AG04450 (cell line): ENCODE data around the gene SSTR4. TPM values are rescaled to one million over a fixed set of nuclear protein-coding genes. Genes with fewer than 3 reads are reported as not detected.

ENCODE experiments used
- CTCF ChIA-PET: fragments of 300-600, 350-600 bp; formaldehyde crosslinking; extraction: SDS; loops from one replicate; lab custom pipeline; 2022; ENCODE audit warnings: antibody characterized with exemption, inconsistent platforms; lab: Charles Lee
- POLR2A ChIA-PET: fragments of 350-600 bp; formaldehyde crosslinking; extraction: SDS; loops from one replicate; lab custom pipeline; 2021; ENCODE audit warnings: antibody characterized with exemption, inconsistent platforms; lab: Yijun Ruan, JAX
- DNase-seq: peaks from one replicate; pipeline ENCODE4 v3.0.0-alpha.2; 2011; ENCODE audit warnings: low read depth, low spot score
- H3K27ac ChIP-seq: one replicate; pipeline ENCODE4 v1.5.1; 2012; ENCODE audit warnings: low read depth, low read length, control low read depth
- H3K27me3 ChIP-seq: one replicate; pipeline ENCODE4 v1.6.0; 2012; ENCODE audit warnings: low read length; ENCODE audit not compliant: control insufficient read depth, insufficient read depth
- H3K4me3 ChIP-seq: 2 replicates; pipeline ENCODE4 v1.5.1; 2011; ENCODE audit warnings: mild to moderate bottlenecking, low read depth, low read length, control low read depth
- H3K9me3 ChIP-seq: 2 replicates; pipeline ENCODE4 v1.5.1; 2012; ENCODE audit warnings: low read length; ENCODE audit not compliant: control insufficient read depth, insufficient read depth
- polyA plus RNA-seq: library from polyadenylated mRNA; depleted of rRNA; stranded (reverse); fragments of >200 nt; gene quantifications from 2 replicates; pipeline ENCODE4 v1.2.3, GENCODE V29; 2011
- TF ChIP-seq, protein P1 (sequence below): IDR thresholded peaks from 2 replicates; pipeline ENCODE4 v1.5.1; 2011; ENCODE audit warnings: low read depth, low read length, control low read depth, inconsistent platforms

SSTR4 gene
- polyA plus RNA-seq, 1 experiment = not detected

DNA sequence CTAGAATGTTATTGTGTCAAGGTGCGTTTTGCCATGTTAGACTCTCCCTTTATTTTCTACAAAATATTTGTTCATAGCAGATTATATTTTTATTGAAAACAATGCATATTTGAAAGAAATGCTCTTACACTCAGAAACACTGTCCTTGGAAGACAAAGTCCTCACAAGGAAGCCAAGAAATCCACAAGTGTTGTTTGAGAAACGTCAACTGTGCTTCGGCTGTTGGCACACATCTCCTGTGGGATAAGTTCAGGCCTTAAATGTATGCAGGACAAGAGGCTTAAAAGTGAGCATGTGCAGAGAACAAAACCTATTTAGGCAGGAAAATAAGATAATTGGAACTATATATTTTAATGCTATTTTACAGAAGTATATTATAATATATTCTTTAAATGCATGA lies 23.9 kb downstream of the SSTR4 start:
- POLR2A ChIA-PET = no interaction called here

DNA sequence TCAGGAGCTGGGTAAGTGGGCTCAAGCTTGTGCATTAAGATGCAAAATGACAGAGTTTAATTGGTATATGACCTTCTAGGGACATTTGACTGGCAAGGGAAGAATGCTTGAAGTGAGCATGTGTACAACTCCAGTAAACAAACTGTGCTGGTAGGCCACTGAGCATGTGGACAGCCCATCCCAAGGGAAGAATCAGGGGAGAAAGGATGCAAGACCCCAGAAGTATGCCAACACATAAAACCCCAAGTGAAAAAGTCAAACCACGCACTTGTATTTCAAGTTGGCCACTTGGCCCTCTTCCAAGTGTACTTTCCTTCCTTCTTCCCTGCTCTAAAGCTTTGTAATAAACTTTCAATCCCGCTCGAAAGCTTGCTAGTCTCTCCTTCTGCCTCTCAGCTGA lies 24.7 kb downstream of the SSTR4 start:
- Histone ChIP-seq H3K27me3 (no peaks in the 10 kb centered on the region), H3K4me3 (no peak overlapping the region), H3K27ac (no peak overlapping the region), H3K9me3 (no peaks in the 10 kb centered on the region)
- ChIA-PET POLR2A (no interaction called here), CTCF (interaction anchor here (1.3 to 5.4 kb wide), 4 partner anchors 9 to 368 kb away, joined by 4 to 34 read pairs (median 6); no protein-coding TSS in a partner anchor)
- TF ChIP-seq, protein P1, sequence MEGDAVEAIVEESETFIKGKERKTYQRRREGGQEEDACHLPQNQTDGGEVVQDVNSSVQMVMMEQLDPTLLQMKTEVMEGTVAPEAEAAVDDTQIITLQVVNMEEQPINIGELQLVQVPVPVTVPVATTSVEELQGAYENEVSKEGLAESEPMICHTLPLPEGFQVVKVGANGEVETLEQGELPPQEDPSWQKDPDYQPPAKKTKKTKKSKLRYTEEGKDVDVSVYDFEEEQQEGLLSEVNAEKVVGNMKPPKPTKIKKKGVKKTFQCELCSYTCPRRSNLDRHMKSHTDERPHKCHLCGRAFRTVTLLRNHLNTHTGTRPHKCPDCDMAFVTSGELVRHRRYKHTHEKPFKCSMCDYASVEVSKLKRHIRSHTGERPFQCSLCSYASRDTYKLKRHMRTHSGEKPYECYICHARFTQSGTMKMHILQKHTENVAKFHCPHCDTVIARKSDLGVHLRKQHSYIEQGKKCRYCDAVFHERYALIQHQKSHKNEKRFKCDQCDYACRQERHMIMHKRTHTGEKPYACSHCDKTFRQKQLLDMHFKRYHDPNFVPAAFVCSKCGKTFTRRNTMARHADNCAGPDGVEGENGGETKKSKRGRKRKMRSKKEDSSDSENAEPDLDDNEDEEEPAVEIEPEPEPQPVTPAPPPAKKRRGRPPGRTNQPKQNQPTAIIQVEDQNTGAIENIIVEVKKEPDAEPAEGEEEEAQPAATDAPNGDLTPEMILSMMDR = no peak
- no peak for DNase-seq

More for the DNA sequence above, 23.9 kb downstream of the SSTR4 start:
- TF ChIP-seq, protein P1 = no peak
- no peak overlapping the region for H3K4me3 ChIP-seq
- peaks cover 4% of the 10 kb centered on the region for H3K27me3 ChIP-seq
- no peak for DNase-seq
- CTCF ChIA-PET = interaction anchor here (0.9 to 5.4 kb wide), 3 partner anchors 8 to 367 kb away, joined by 3 to 34 read pairs (median 7); no protein-coding TSS in a partner anchor
- H3K9me3 ChIP-seq = no peaks in the 10 kb centered on the region
- no peak overlapping the region for H3K27ac ChIP-seq

DNA sequence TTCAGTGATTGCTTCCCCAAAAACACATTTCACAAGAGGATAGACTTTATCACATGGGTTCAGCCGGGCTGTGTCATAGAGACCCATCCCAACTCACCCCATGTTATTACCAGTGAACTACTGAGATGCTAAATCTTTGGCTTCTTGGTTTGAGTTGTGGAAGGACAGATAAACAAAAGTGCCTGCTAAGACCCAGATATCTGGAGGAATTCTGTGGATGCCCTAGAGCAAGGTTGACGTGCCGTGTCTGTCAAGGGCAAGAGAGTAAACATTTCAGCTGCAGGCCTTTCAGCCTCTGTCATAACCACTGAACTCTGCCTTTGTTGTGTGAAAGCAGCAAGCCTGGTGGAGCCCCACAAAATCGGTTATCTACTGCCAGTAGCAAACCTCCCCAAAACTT lies 25.5 kb downstream of the SSTR4 start:
- ChIA-PET POLR2A (interaction anchor here (1.9 kb wide), 1 partner anchor 174 kb away, joined by 7 read pairs; no protein-coding TSS in a partner anchor), CTCF (interaction anchor here (1.3 to 5.4 kb wide), 4 partner anchors 10 to 369 kb away, joined by 4 to 34 read pairs (median 6); no protein-coding TSS in a partner anchor)
- DNase-seq = no peak
- H3K4me3 ChIP-seq = no peak overlapping the region
- TF ChIP-seq, protein P1 = no peak
- H3K27me3 ChIP-seq = peaks cover 3% of the 10 kb centered on the region
- H3K9me3 ChIP-seq = no peaks in the 10 kb centered on the region
- no peak overlapping the region for H3K27ac ChIP-seq

DNA sequence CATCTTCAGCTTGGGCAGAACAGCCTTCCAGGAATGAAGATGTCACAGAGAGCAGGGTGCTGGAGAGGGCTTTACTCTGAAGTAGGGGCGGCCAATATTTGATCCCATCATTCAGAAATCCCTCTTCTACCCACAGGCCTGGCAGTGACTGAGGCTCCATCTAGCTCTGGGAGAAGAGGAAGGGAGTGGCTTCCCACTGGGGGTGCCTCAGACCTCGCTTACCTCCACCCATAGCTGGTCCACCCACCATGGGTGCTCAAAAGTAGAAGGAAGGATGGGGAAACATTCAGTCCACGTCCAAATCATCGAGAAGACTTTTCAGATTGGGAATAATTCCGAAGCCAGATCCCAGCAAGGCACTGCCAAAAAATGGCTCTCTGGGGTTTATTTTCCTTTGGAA lies 26.1 kb downstream of the SSTR4 start:
- Histone ChIP-seq H3K27ac (no peak overlapping the region), H3K4me3 (no peak overlapping the region), H3K27me3 (peaks cover 7% of the 10 kb centered on the region), H3K9me3 (no peaks in the 10 kb centered on the region)
- TF ChIP-seq, protein P1 = no peak
- ChIA-PET CTCF (interaction anchor here (0.6 to 5.4 kb wide), 8 partner anchors 10 to 411 kb away, joined by 3 to 34 read pairs (median 4); no protein-coding TSS in a partner anchor), POLR2A (interaction anchor here (1.0 to 1.9 kb wide), 2 partner anchors 10 to 174 kb away, joined by 3 to 7 read pairs; no protein-coding TSS in a partner anchor)
- no peak for DNase-seq
